Neural progenitor cell (in vitro differentiated cells): ENCODE measurements around the gene ARHGAP24.

Source experiments
- EZH2 ChIP-seq: fragments of 200-600 bp; sonication (generic); IDR thresholded peaks from 2 replicates; pipeline ENCODE4 v1.6.1; 2017; ENCODE audit warnings: antibody characterized with exemption, mild to moderate bottlenecking, moderate library complexity
- TF ChIP-seq, protein P1 (sequence below): fragments of 200-600 bp; sonication (generic); IDR thresholded peaks from 2 replicates; pipeline ENCODE4 v1.5.1; 2017; ENCODE audit warnings: antibody characterized with exemption, mild to moderate bottlenecking

DNA sequence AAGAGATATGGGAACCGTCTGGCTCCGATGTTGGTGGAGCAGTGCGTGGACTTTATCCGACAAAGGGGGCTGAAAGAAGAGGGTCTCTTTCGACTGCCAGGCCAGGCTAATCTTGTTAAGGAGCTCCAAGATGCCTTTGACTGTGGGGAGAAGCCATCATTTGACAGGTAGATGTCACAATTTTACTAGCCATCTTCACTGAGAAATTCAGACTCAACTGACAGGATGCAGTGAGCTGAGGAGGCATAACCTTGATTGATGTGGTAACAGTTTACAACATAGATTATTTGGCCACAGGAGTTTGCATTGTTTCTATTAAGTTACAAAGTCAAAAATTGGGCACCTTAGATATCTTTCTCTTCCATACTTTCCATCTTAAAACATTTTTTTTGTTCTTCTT lies 467.2 kb downstream of the ARHGAP24 start:
- TF ChIP-seq EZH2, result no peak
- TF ChIP-seq, protein P1, sequence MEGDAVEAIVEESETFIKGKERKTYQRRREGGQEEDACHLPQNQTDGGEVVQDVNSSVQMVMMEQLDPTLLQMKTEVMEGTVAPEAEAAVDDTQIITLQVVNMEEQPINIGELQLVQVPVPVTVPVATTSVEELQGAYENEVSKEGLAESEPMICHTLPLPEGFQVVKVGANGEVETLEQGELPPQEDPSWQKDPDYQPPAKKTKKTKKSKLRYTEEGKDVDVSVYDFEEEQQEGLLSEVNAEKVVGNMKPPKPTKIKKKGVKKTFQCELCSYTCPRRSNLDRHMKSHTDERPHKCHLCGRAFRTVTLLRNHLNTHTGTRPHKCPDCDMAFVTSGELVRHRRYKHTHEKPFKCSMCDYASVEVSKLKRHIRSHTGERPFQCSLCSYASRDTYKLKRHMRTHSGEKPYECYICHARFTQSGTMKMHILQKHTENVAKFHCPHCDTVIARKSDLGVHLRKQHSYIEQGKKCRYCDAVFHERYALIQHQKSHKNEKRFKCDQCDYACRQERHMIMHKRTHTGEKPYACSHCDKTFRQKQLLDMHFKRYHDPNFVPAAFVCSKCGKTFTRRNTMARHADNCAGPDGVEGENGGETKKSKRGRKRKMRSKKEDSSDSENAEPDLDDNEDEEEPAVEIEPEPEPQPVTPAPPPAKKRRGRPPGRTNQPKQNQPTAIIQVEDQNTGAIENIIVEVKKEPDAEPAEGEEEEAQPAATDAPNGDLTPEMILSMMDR, result no peak
